LNCAP (cell line): ENCODE measurements around the gene ARHGAP1.

Experiments
- CTCF ChIP-seq: fragments of 450-650 bp; IDR thresholded peaks from 2 replicates; pipeline ENCODE4 v1.5.1; 2017; ENCODE audit warnings: mild to moderate bottlenecking

ARHGAP1 gene

GRCh38 chr11:46639197-46639839 is 61.1 kb downstream of the ARHGAP1 start:
- no peak for TF ChIP-seq CTCF

- no peak for TF ChIP-seq CTCF
These were observed 62.9 kb downstream of the ARHGAP1 start for GRCh38 chr11:46637546-46637945.

GRCh38 chr11:46635557-46636139 is 64.8 kb downstream of the ARHGAP1 start:
- TF ChIP-seq CTCF: no peak

GRCh38 chr11:46633291-46634217 is 66.9 kb downstream of the ARHGAP1 start:
- no peak for TF ChIP-seq CTCF

- no peak for TF ChIP-seq CTCF
These were observed 67.9 kb downstream of the ARHGAP1 start for GRCh38 chr11:46632502-46632901.

- TF ChIP-seq CTCF: no peak
These were observed 68.7 kb downstream of the ARHGAP1 start for GRCh38 chr11:46631676-46632075.

GRCh38 chr11:46630237-46630636 is 70.2 kb downstream of the ARHGAP1 start:
- no peak for TF ChIP-seq CTCF
